GM21515 (cell line): Measurements from ENCODE around the gene FOXO3.
"Not testable (repeated sequence)": the region's sequence is repeated elsewhere in the genome, so short reads cannot be mapped to it uniquely, and the experiment has no call there.

Source experiments
- ATAC-seq: cut with Tn5 transposase; IDR thresholded peaks from one replicate; pipeline ENCODE4 v1.9.1; 2021; ENCODE audit not compliant: unreplicated experiment

FOXO3 gene

DNA sequence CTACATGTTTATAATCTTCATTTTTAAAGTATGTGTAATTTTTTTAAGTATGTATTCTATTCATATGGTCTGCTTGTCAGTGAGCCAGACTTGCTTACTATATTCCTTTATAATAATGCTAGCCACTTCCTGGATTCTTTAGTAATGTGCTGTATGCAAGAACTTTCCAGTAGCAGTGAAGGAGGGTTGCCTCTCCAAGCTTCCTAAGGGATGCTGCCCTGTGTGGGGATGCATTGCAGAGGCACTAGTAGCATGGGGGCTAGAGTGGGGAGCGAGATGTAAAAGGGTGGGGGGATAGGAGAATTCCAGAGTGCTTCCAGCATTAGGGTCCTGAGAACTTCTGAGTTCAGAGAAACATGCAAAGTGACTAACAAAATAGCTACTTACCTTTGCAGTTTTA lies 121.0 kb downstream of the FOXO3 start:
- ATAC-seq, result not testable (repeated sequence)

DNA sequence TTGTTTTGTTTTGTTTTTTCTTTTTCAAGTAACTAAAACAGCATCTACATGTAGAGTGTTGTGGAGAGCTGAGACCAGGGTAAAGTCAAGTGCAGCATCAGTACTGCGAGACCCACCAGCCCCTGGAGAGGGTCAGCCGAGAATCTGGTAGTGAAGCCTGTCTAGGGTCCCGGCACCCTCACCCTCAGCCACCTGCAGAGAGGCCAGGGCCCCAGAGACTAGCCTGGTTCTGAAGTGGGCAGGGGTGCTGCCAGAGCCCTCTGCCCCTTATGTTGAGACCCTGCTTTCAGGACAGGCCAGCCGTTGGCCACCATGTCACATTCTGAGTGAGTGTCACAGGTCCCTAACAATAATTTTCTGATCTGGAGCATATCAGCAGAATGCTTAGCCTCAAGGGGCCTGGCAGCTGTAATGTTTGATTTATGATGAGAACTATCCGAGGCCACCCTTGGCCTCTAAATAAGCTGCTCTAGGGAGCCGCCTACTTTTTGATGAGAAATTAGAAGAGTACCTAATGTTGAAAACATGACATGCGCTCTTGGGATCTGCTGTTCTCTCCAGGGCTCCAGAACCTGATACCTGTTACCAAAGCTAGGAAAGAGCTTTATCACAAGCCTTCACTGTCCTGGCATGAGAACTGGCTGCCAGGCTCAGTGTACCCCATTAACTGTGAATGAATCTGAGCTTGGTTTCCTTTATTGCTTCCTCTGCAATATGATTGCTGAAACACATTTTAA lies 121.8 kb downstream of the FOXO3 start:
- not testable (repeated sequence) for ATAC-seq

DNA sequence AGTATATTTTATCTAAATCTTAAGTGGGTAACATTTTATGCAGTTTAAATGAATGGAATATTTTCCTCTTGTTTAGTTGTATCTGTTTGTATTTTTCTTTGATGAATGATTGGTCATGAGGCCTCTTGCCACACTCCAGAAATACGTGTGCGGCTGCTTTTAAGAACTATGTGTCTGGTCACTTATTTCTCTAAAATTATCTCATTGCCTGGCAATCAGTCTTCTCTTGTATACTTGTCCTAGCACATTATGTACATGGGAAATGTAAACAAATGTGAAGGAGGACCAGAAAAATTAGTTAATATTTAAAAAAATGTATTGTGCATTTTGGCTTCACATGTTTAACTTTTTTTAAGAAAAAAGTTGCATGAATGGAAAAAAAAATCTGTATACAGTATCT lies 123.3 kb downstream of the FOXO3 start:
- not testable (repeated sequence) for ATAC-seq

DNA sequence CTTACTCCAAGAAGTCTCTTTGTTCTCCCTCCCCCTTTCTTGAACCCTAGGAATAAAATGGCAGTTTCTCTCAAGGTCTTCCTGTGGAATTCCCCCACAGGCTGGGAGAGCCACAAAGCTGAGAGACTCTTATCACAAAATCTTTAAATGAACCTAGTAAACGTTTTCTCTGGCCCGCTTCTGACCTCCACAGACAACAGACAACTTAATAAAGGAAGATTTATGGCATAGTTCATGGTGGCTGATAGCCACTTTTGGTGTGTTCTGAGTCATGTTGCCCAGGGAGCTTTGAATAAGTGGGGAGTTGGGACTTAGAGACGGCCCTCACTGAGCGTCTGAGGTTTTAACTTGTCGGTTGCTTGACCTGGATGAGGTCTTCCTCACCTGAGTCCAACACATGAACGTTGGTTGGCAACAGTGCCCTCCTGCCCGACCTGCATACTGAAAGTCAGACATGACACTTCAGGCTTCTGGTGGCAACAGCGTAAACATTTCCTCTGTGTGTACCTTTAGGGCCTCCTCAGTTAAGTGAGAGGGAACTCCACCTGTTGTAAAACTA lies 124.1 kb downstream of the FOXO3 start:
- ATAC-seq, result no peak

DNA sequence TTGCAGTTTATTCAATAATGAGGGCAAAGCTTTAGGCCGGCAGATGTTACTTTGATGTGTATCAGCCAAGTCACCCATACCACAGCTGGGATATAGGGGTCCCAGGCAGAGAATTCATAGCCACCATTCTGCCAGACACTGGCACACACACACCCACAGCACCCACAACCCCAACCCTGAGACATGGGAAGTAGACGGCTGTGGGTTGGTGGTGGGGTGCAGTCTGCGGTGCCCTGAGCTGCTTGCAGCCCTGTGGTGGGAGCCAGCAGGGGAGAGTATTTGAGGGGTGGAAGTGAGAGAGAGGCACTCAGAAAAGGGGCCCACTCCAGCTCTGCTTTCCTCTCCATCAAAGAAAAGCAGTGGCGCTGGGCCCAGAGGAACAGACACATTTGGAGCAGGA lies 125.3 kb downstream of the FOXO3 start:
- ATAC-seq, result no peak

GRCh38 chr6:108686896-108687295 lies 126.2 kb downstream of the FOXO3 start:
- no peak for ATAC-seq

DNA sequence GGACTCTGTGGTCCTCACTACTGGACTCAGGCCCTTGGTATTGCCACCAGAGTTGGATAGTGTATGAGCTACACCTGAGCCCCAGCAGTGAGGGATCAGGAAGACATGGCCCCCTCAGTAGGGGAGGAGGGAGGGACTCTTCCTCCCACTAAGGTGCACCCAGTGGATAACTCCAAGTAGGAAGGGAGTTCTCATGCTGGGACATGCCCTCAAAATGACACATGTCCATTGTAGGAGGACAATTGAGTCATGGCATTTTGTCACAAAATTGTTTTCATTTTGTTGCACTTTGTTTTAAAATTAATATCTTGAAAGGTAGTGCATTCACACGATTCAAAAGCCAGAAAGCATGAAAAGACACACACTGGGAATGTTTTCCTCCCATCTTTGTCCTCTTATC lies 127.2 kb downstream of the FOXO3 start:
- no peak for ATAC-seq

DNA sequence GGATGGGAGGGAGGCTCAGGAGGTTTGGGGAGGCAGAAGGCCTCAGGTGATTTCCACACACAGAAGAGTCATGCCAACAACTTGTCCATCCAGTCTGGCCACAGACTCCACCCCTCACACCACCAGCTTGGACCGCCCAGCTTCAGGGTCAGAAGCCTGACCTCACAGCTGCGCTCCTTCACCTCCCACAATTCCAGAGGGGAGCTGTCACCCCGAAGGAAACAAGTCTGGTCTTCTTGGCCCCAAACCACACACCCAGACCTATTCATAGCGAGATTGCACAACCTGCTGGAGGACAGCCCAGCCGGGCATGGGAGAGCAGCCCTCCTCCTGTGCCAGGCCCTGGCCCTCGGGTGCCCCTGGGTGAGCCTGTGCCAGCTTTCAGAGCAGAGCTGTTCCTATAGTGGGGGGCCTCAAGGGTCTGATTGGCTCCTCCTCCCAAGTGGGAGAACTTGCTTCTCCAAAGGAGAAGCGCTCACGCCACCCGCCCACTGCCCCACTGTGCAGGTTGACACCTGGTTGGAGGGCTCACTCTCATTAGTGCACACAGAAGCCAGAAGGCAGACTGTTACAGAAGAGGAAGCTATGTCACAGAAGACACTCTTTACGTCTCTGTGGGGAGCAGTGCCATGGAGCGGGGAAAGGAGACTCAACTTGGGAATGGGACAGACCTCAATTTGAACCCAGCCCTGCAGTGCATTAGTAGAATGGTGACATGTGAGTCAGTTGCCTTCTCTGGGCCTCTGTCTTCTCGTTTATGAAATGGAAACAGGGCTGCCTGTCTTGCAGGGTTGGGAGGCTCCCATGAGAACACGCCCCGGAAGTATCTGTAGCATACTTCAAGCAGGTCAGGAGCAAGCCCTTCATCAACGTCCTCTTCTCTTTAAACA lies 128.8 kb downstream of the FOXO3 start:
- ATAC-seq, result no peak

DNA sequence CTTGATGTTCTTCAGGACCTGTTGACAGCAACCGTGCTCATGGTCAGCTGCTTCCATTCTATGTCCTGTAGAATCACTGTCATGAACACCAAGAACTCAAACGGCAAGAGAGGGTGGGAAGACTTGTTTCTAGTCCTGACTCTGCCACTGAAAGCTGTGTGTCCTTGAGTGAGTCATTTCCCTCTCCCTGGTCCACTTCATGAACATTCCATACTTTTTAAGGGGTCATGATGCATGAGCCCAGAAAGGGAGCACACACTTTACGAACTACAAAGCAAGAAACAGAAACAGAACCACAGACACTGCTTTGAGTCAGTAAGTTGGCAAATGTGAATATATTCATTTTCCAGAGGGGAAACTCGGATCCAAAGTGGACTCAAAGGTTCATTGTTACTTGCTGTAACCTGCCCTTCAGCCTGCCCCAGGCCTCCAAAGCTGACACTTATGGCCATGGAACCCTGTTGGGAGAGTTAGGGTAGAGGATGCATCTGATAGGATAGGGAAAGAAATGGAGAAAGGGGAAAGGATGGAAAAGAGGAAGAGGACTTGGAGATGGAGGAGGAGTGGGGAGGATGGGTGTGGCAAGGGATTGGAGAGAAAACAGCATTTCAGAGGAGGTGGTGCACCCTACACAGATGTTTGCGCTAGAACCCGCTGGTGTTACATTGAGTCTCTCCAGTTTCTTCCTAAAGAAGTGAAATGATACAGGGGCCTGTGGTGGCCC lies 129.8 kb downstream of the FOXO3 start:
- ATAC-seq, result no peak

- no peak for ATAC-seq
Observed at GRCh38 chr6:108693430-108694154, 132.9 kb downstream of the FOXO3 start.

DNA sequence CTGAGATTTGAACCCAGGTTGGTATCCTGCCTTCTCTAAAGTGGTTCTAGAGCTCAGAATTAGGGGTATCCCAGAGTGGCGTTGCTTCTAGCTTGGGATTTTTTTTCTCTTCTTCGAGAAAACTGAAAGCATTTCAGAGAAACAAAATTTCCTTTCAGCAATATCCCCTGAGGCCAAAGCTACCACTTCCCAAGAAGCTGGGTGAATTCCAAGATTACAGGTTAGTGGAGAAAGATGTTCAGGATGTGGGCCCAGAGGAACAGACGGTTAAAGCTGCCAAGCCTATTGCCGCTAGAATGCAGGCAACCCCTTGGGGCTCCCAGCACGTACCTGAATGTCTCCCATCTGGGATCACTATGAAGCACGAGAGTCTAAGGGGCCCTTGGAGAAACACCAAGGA lies 134.1 kb downstream of the FOXO3 start:
- no peak for ATAC-seq

GRCh38 chr6:108697561-108698161 lies 136.9 kb downstream of the FOXO3 start:
- ATAC-seq, result no peak

DNA sequence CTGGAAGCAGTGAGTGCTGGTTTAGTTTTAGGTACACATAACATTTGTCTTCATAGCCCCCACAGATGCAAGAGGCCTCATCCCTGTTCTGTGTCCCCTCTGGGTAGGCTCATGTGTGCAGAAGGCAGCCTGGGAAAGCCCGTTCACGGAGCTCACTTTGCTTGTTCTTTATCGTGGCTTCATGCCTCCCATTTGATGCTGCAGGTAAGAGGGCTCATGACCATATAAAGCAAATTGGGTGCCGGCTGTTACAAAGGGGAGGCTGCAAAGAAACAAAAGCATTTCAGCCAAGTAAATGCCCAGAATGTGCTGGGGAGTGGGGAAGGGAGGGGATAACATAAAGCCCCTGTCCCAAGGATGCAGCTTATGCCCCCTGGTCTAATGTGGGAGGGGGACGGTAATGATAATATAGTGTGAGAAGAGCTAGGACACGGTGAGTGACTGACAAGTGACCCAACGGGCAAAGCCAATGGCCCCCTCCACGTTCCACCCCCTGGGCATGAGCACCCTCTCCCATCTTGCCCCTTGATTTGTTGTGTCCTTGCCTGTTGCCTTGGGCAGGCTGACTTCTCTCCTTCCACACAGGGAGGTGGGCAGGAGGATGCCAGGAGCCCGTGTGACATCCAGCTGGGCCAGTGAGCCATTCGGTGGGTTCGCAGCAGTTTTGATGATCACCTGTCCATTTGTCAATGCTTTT lies 138.0 kb downstream of the FOXO3 start:
- no peak for ATAC-seq

GRCh38 chr6:108699290-108700041 lies 138.7 kb downstream of the FOXO3 start:
- ATAC-seq, result no peak

DNA sequence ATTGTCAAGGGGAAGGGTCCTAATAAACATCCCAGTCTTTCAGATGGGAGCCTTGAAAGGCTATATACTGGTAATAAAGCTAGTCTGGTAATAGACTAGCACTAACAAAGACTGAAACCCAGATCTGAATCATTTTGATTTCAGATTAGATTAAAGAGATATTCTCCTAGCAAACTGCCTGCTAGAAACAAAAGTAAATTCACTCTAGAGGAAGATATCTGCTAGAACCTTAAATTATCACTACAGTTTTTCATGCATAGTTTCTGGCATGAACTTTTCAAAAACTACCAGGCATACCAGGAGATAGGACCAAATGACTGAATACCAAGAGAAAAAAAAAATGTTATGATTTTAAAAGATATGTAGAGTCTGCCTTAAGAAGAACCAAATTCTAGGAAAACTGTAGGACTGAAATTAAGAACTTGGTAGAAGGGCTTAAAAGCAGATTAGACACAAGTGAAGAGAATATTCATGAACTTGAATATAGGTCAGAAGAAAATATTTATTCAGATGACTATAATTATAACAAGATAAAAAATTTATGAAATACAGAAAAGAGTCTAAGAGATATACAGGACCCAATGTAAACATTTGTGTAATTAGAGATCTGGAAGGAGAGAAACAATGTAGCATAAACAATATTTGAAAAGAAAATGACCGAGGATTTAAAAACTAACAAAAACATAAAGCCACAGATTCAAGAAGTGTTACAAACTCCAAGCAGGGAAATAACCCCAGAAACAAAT lies 141.6 kb downstream of the FOXO3 start:
- ATAC-seq, result no peak

- ATAC-seq, result no peak
Observed at GRCh38 chr6:108706649-108707048, 145.9 kb downstream of the FOXO3 start.

DNA sequence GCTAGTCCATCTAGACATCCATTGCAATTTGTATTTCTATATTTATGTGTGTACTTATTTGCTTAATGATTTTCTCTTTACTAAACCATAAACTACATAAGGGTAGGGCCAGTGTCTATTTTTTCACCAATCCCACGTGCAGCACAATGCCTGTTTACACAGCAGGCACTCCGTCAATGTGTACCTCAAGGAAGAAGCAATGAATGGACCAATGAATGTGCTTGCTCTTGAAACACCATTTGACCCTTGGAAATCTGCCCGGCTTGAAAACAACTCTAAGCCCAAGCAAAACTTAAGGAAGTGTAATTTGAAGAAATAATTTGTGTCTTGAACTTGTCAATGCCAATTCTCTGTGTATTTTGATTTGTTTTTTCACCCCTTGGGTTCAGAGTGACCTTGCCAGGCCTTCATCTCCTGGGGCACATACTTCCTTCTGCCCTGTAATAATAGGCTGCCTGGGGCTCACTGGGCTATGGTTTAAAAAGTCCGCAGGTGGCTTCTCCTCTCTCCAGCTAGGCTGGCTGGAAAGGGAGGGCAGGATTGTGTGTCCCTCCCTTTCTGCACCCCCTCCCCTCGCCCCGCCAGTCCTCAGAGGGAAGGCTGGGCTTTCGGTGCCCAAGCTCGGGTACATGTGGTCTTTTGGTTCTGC lies 146.7 kb downstream of the FOXO3 start:
- no peak for ATAC-seq

DNA sequence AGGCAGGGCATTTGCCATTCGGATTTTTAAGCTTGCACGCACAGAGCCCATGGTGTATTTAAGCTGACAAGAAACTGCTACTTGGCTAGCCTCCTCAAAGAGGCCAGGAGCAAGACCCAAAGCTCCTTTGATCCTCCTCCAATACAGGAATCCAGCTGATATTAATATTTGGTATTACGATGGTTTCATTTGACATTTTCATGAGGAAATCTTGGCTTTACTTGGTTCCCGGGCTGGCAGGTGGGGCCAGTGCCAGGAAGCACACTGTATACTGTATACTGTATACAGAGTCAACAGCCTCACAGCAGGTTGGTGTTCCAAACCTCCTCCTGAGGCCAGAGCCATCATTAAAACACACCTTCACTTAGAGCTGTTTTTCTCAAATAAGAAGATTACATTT lies 149.3 kb downstream of the FOXO3 start:
- ATAC-seq, result no peak
